B cell (primary cell): ENCODE measurements around the gene DHX8. TPM values are rescaled to one million over a fixed set of nuclear protein-coding genes. Genes with fewer than 3 reads are reported as not detected.

Experiments used
- ATAC-seq: fragments of 200-7000 bp; cut with Tn5 transposase; one replicate; pipeline ENCODE4 v1.10.0; 2021; ENCODE audit warnings: low read depth, mild to moderate bottlenecking, moderate number of reproducible peaks, moderate library complexity
- CTCF ChIA-PET: fragments of 350-600 bp; sonication (Branson Sonifier 250); formaldehyde crosslinking; loops from one replicate; lab custom pipeline; 2021; ENCODE audit warnings: antibody characterized with exemption, inconsistent platforms; lab: Charles Lee
- POLR2A ChIA-PET: fragments of 350-600 bp; sonication (Branson Sonifier 250); formaldehyde crosslinking; loops from one replicate; lab custom pipeline; 2021; ENCODE audit warnings: antibody characterized with exemption; lab: Charles Lee
- DNase-seq: peaks from one replicate; pipeline ENCODE4 v3.0.0; 2013
- H2AFZ ChIP-seq: 2 replicates; pipeline ENCODE4 v1.6.1; 2012; ENCODE audit warnings: mild to moderate bottlenecking, low read depth, low read length; ENCODE audit not compliant: insufficient read depth, poor library complexity, severe bottlenecking
- H3K27ac ChIP-seq, 2 donors: 1 replicate in 1 of 2; 2 replicates in 1 of 2; pipeline ENCODE4 v1.5.1; 2012 to 2013; ENCODE audit warnings: low read length in 2 of 2, mild to moderate bottlenecking in 2 of 2, moderate library complexity in 1 of 2
- H3K27me3 ChIP-seq, 4 experiments: fragments of 200-600 bp in 1 of 4; sonication (generic) in 1 of 4; replicated peaks in 1 of 4; 1 replicate in 2 of 4; 2 replicates in 2 of 4; pipeline versions ENCODE4 v1.6.1 to v1.7.0; 2013 to 2016; ENCODE audit warnings: low read length in 3 of 4, mild to moderate bottlenecking in 2 of 4, mixed read lengths in 1 of 4, moderate library complexity in 1 of 4; ENCODE audit not compliant: insufficient read depth in 4 of 4, control insufficient read depth in 3 of 4; ENCODE audit errors: control extremely low read depth in 1 of 4
- H3K36me3 ChIP-seq, 2 experiments: replicated peaks in 1 of 2; 1 replicate in 1 of 2; 2 replicates in 1 of 2; pipeline versions ENCODE4 v1.6.1 to v1.7.1; 2013; ENCODE audit warnings: low read length in 1 of 2; ENCODE audit not compliant: insufficient read depth in 2 of 2, control insufficient read depth in 1 of 2; ENCODE audit errors: control extremely low read depth in 1 of 2, extremely low read depth in 1 of 2
- H3K4me1 ChIP-seq, 2 donors: fragments of 200-600 bp in 1 of 2; sonication (generic) in 1 of 2; 1 replicate in 1 of 2; 2 replicates in 1 of 2; pipeline versions ENCODE4 v1.5.1 to v1.6.1; 2013 to 2017; ENCODE audit warnings: low read length in 2 of 2; ENCODE audit not compliant: control insufficient read depth in 2 of 2, insufficient read depth in 2 of 2
- H3K4me2 ChIP-seq: replicated peaks from 2 replicates; pipeline ENCODE3; 2012; ENCODE audit warnings: mild to moderate bottlenecking, low read depth, low read length; ENCODE audit not compliant: poor library complexity, severe bottlenecking
- H3K4me3 ChIP-seq, 5 experiments: fragments of 200-600 bp in 1 of 5; sonication (generic) in 1 of 5; 1 replicate in 3 of 5; 2 replicates in 2 of 5; pipeline versions ENCODE4 v1.5.1 to v1.7.0; 2011 to 2016; ENCODE audit warnings: low read length in 4 of 5, mild to moderate bottlenecking in 4 of 5, low read depth in 2 of 5, control low read depth in 1 of 5, moderate library complexity in 1 of 5; ENCODE audit not compliant: insufficient read depth in 1 of 5; ENCODE audit errors: control extremely low read depth in 1 of 5, extremely low read depth in 1 of 5
- H3K79me2 ChIP-seq: fragments of 200-600 bp; sonication (generic); one replicate; pipeline ENCODE4 v1.6.0; 2016; ENCODE audit warnings: low read length; ENCODE audit not compliant: control insufficient read depth, insufficient read depth
- H3K9ac ChIP-seq: fragments of 200-600 bp; sonication (generic); 2 replicates; pipeline ENCODE4 v1.6.1; 2017; ENCODE audit warnings: mild to moderate bottlenecking, low read length, moderate library complexity
- H3K9me3 ChIP-seq, 3 donors: one replicate each; pipeline versions ENCODE4 v1.6.1 to v1.7.1; 2013; ENCODE audit warnings: low read length in 2 of 3; ENCODE audit not compliant: control insufficient read depth in 2 of 3, insufficient read depth in 1 of 3; ENCODE audit errors: control extremely low read depth in 1 of 3
- H4K20me1 ChIP-seq: 2 replicates; pipeline ENCODE4 v1.6.0; 2012; ENCODE audit warnings: mild to moderate bottlenecking, low read length; ENCODE audit not compliant: insufficient read depth, control insufficient read depth, poor library complexity, severe bottlenecking
- H3K27ac Mint-ChIP-seq: one replicate; pipeline ENCODE4 v1.8.0; 2021; ENCODE audit warnings: mixed read lengths
- H3K27me3 Mint-ChIP-seq: one replicate; pipeline ENCODE4 v1.8.0; 2021; ENCODE audit warnings: mixed read lengths
- H3K4me1 Mint-ChIP-seq: one replicate; pipeline ENCODE4 v1.8.0; 2021; ENCODE audit warnings: mixed read lengths
- H3K4me3 Mint-ChIP-seq: one replicate; pipeline ENCODE4 v1.8.0; 2021; ENCODE audit warnings: mixed read lengths
- H3K9me3 Mint-ChIP-seq: one replicate; pipeline ENCODE4 v1.8.0; 2022; ENCODE audit warnings: mixed read lengths; ENCODE audit not compliant: insufficient read depth
- CTCF ChIP-seq: fragments of 200-600 bp; IDR thresholded peaks from one replicate; pipeline ENCODE4 v1.8.0; 2022; ENCODE audit warnings: antibody characterized with exemption, mild to moderate bottlenecking
- EZH2 ChIP-seq: IDR thresholded peaks from 2 replicates; pipeline ENCODE4 v1.6.1; 2012; ENCODE audit warnings: borderline replicate concordance, low read depth, mild to moderate bottlenecking, moderate library complexity, low read length; ENCODE audit not compliant: insufficient read depth, poor library complexity, severe bottlenecking
- WGBS: methylation state at CpG from one replicate; pipeline ENCODE4 v1.1.5; 2013; ENCODE audit warnings: missing lambda C conversion rate; ENCODE audit not compliant: insufficient coverage; 5-methylcytosine and 5-hydroxymethylcytosine counted together
- intact Hi-C: fragments of 100-400 bp; cut with micrococcal nuclease; formaldehyde crosslinking; loops from one replicate; pipeline ENCODE4 v1.10.0; 2022
- polyA plus RNA-seq: library from polyadenylated mRNA; depleted of rRNA; stranded (reverse); fragments of >200 nt; gene quantifications from 2 replicates; pipeline ENCODE4 v1.2.3, GENCODE V29; 2012
- total RNA-seq, 2 donors: library from RNA; stranded (reverse); fragments of 120-200 nt in 1 of 2; gene quantifications; 1 replicate in 1 of 2; 2 replicates in 1 of 2; pipeline versions ENCODE4 v1.2.3 to v1.2.4, GENCODE V29; 2013 to 2022

DHX8 gene
- total and polyA plus RNA-seq, 2 donors (not counting 1 experiment from before 2014, with no cell fraction given), result 17.9 to 63.3 TPM

GRCh38 chr17:43533699-43534098, 49.9 kb downstream of the DHX8 start:
- no peaks in the 10 kb centered on the region for H3K79me2 ChIP-seq
- no peak overlapping the region for H3K27ac ChIP-seq
- WGBS, result 96% methylated on average over 4 of the region's 4 CpGs
- no peak overlapping the region for H3K4me3 ChIP-seq
- no peaks in the 10 kb centered on the region for H4K20me1 ChIP-seq
- no peaks in the 10 kb centered on the region for H3K27me3 Mint-ChIP-seq
- no peaks in the 10 kb centered on the region for H3K36me3 ChIP-seq
- no peak overlapping the region for H3K4me3 Mint-ChIP-seq
- ATAC-seq (no peak), DNase-seq (no peak)
- no peaks in the 10 kb centered on the region for H3K27me3 ChIP-seq
- H3K9ac ChIP-seq, result no peak overlapping the region
- no peak overlapping the region for H3K27ac Mint-ChIP-seq
- H3K9me3 ChIP-seq, result no peaks in the 10 kb centered on the region
- POLR2A ChIA-PET, result no interaction called here
- intact Hi-C loops, result no loop called here
- CTCF ChIA-PET, result no interaction called here
- H3K9me3 Mint-ChIP-seq, result no peaks in the 10 kb centered on the region
- H3K4me1 ChIP-seq, result peaks cover 0 to 3% of the 10 kb centered on the region in 2 donors
- no peak overlapping the region for H2AFZ ChIP-seq
- H3K4me2 ChIP-seq, result no peak overlapping the region
- peaks cover 4% of the 10 kb centered on the region for H3K4me1 Mint-ChIP-seq
- no peak for TF ChIP-seq EZH2

GRCh38 chr17:43534909-43535308, 51.1 kb downstream of the DHX8 start:
- Histone ChIP-seq H3K9ac (no peak overlapping the region), H3K4me2 (no peak overlapping the region), H3K27me3 (no peaks in the 10 kb centered on the region), H2AFZ (no peak overlapping the region), H3K9me3 (no peaks in the 10 kb centered on the region), H3K27ac (no peak overlapping the region), H4K20me1 (no peaks in the 10 kb centered on the region), H3K36me3 (no peaks in the 10 kb centered on the region), H3K79me2 (no peaks in the 10 kb centered on the region), H3K4me1 (peaks cover 0 to 3% of the 10 kb centered on the region in 2 donors), H3K4me3 (no peak overlapping the region)
- no peak for DNase-seq
- intact Hi-C loops, result no loop called here
- WGBS, result 92% methylated on average over 5 of the region's 5 CpGs
- Mint-ChIP-seq H3K4me3 (no peak overlapping the region), H3K4me1 (peaks cover 4% of the 10 kb centered on the region), H3K27me3 (no peaks in the 10 kb centered on the region), H3K9me3 (no peaks in the 10 kb centered on the region), H3K27ac (no peak overlapping the region)
- CTCF ChIA-PET, result no interaction called here
- no peak for TF ChIP-seq EZH2
- no peak for TF ChIP-seq CTCF
- ATAC-seq, result no peak
- POLR2A ChIA-PET, result no interaction called here
